HL-60 (cell line): Measurements from ENCODE around the gene MAGI2.

Source experiments
- SPI1 ChIP-seq: IDR thresholded peaks from 2 replicates; pipeline ENCODE4 v1.6.1; 2012; ENCODE audit warnings: low read depth, mild to moderate bottlenecking, borderline replicate concordance
- TF ChIP-seq, protein P1 (sequence below): IDR thresholded peaks from one replicate; pipeline ENCODE4 v1.5.1; 2011; ENCODE audit warnings: low read length, control low read depth, inconsistent platforms; ENCODE audit not compliant: insufficient read depth

DNA sequence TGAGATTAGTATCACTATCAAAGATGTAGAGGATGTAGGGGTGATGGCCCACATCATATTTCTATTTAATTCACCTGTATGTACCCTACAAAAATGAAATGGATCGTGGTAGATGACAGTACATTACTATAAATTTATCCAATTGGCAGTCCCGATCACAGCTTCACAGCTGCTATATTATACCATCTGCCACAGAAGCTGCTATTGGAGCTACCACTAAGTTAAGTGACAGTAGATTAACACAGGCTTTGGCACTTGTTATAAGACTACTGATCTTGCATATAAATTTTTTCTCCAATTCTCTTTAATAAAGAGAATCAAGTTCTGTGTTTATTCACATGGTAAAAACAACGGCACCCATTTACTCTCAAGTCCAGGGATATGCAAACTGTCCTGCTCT, 24.9 kb upstream of the MAGI2 start:
- TF ChIP-seq, protein P1, sequence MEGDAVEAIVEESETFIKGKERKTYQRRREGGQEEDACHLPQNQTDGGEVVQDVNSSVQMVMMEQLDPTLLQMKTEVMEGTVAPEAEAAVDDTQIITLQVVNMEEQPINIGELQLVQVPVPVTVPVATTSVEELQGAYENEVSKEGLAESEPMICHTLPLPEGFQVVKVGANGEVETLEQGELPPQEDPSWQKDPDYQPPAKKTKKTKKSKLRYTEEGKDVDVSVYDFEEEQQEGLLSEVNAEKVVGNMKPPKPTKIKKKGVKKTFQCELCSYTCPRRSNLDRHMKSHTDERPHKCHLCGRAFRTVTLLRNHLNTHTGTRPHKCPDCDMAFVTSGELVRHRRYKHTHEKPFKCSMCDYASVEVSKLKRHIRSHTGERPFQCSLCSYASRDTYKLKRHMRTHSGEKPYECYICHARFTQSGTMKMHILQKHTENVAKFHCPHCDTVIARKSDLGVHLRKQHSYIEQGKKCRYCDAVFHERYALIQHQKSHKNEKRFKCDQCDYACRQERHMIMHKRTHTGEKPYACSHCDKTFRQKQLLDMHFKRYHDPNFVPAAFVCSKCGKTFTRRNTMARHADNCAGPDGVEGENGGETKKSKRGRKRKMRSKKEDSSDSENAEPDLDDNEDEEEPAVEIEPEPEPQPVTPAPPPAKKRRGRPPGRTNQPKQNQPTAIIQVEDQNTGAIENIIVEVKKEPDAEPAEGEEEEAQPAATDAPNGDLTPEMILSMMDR, result no peak
- TF ChIP-seq SPI1, result no peak
